Kidney (tissue), 14 donors: ENCODE data around the gene CORO1C. TPM values are rescaled to one million over a fixed set of nuclear protein-coding genes. Genes with fewer than 3 reads are reported as not detected.
"Not testable (repeated sequence)": the region's sequence is repeated elsewhere in the genome, so short reads cannot be mapped to it uniquely, and the experiment has no call there.

Experiments used
- DNase-seq, 5 donors: peaks; one replicate each; pipeline ENCODE4 v3.0.0-alpha.2; 2013 to 2020
- FAIRE-seq: peaks from 2 replicates; lab custom pipeline; 2012; peaks lifted over from hg19 to GRCh38; lab: Jason Lieb, UNC
- H3K27ac ChIP-seq, 2 donors: one replicate each; pipeline ENCODE4 v1.7.0; 2013; ENCODE audit warnings: low read depth in 2 of 2, low read length in 2 of 2, inconsistent platforms in 1 of 2
- H3K27me3 ChIP-seq: one replicate; pipeline ENCODE4 v1.7.1; 2013; ENCODE audit warnings: low read length, inconsistent platforms; ENCODE audit not compliant: control insufficient read depth, insufficient read depth
- H3K36me3 ChIP-seq, 3 donors: one replicate each; pipeline versions ENCODE4 v1.7.0 to v1.7.1; 2013; ENCODE audit warnings: low read length in 3 of 3, control low read depth in 1 of 3, inconsistent platforms in 1 of 3; ENCODE audit not compliant: insufficient read depth in 3 of 3, control insufficient read depth in 2 of 3
- H3K4me1 ChIP-seq, 3 donors: one replicate each; pipeline versions ENCODE4 v1.7.0 to v1.7.1; 2013; ENCODE audit warnings: low read length in 3 of 3, inconsistent platforms in 1 of 3, low read depth in 1 of 3; ENCODE audit not compliant: control insufficient read depth in 2 of 3, insufficient read depth in 2 of 3
- H3K4me3 ChIP-seq, 3 donors: one replicate each; pipeline versions ENCODE4 v1.7.0 to v1.8.1; 2013; ENCODE audit warnings: low read length in 3 of 3, control low read depth in 1 of 3, inconsistent platforms in 1 of 3
- H3K9ac ChIP-seq, 3 donors: one replicate each; pipeline versions ENCODE4 v1.7.0 to v1.7.1; 2013; ENCODE audit warnings: low read length in 3 of 3, control low read depth in 1 of 3, inconsistent platforms in 1 of 3
- H3K9me3 ChIP-seq, 3 donors: one replicate each; pipeline versions ENCODE4 v1.7.0 to v1.7.1; 2013; ENCODE audit warnings: low read length in 3 of 3, control low read depth in 1 of 3, inconsistent platforms in 1 of 3; ENCODE audit not compliant: control insufficient read depth in 2 of 3, insufficient read depth in 1 of 3
- CTCF ChIP-seq: IDR thresholded peaks from 3 replicates; pipeline ENCODE4 v1.5.1; 2012; ENCODE audit warnings: mild to moderate bottlenecking, moderate library complexity, borderline replicate concordance; ENCODE audit not compliant: insufficient read depth; ENCODE audit errors: extremely low read depth
- intact Hi-C: fragments of 100-400 bp; cut with DNase I; formaldehyde crosslinking; loops from one replicate; pipeline ENCODE4 v1.11.1; 2022
- polyA plus RNA-seq: library from polyadenylated mRNA; stranded (reverse); fragments of 350-450 nt; fragmentation: Illumina TruSeq; extraction: RNeasy Lipid Tissue Mini Kit (QIAGEN cat#74804); gene quantifications from one replicate; pipeline ENCODE4 v1.2.3, GENCODE V29; 2014; ENCODE audit warnings: low read depth, low replicate concordance; ENCODE audit not compliant: insufficient read depth
- total RNA-seq: library from RNA; stranded (reverse); fragmentation: NEBNext Ultra II Directional; extraction: Animal tissue kit (Norgen Biotek cat#: 25700); gene quantifications from one replicate; pipeline ENCODE4 v1.2.1, GENCODE V29; 2021
- donor health status: control.
- donor health status: control.
- donor health status: control.
- donor health status: control.
- donor health status: control.
- donor health status: DM: yes; HTN: yes; CAD: no.
- donor health status: Normal renal cell carcinoma (clear cell type).

CORO1C gene
- total and polyA plus RNA-seq, 2 donors from 2014 or later, result 16.6 to 104 TPM

GRCh38 chr12:108665608-108666202 is 65.6 kb downstream of the CORO1C start:
- no peak for TF ChIP-seq CTCF
- H3K9me3 ChIP-seq, result no peaks in the 10 kb centered on the region
- no peak overlapping the region for H3K27ac ChIP-seq
- no peaks in the 10 kb centered on the region for H3K27me3 ChIP-seq
- no peaks in the 10 kb centered on the region for H3K36me3 ChIP-seq
- H3K9ac ChIP-seq, result peak overlapping the region in 1 of 3 donors; percentile 28
- FAIRE-seq (no peak), DNase-seq (peak in 1 of 5 donors; percentile 4)
- peaks cover 0 to 18% (median 9%) of the 10 kb centered on the region in 3 donors for H3K4me1 ChIP-seq
- no peak overlapping the region for H3K4me3 ChIP-seq
- intact Hi-C loops, result loop anchor here (10.0 kb wide), 1 partner anchor 139 kb away; no protein-coding TSS in a partner anchor

DNA sequence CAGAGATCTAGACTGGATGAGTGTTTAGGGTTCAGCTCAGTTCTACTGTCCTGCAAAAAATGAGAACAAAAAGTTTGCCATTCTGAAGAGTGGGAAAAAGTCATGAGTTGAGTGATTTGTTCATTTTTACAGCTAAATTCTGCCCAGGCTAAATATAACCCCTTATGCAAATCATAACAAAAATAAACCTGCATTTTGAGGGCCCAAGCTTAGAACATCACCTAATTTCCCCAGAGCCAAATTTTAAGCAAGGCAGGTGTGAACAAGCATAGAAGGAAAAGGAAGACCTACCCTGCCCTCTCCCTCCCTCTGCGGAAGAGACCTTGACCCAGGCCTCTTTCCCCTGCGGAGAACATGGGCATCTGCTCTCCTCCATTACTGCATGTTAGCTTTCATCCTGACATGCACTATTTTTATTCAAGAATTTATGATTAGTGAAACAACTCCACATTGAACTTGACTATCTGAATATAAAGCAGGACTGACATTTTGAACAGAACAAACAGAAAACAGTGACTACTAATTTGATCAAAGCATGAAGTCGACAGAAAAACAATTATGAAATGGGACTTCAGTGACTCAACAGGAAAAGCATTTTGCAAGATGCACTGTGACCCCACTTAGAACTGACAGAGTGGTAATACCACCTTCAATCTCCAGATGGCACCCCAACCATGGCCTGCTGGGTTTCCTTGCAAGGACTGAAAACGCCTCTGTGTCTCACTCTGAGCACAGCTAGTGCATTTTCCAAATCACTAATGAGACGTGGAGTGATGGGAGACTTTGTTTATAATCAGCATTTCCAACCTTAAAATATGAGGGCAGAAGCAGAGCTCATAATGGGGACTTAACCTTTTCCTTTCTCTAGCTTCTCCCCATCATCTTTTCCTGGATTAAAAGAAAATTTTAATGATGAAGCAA is 66.7 kb downstream of the CORO1C start:
- Histone ChIP-seq H3K27ac (peak overlapping the region; percentile 26 to 80), H3K4me1 (peaks cover 0 to 18% (median 9%) of the 10 kb centered on the region in 3 donors), H3K36me3 (no peaks in the 10 kb centered on the region), H3K27me3 (no peaks in the 10 kb centered on the region), H3K9ac (peak overlapping the region in 1 of 3 donors; percentile 28), H3K4me3 (no peak overlapping the region), H3K9me3 (no peaks in the 10 kb centered on the region)
- intact Hi-C loops, result loop anchor here (10.0 kb wide), 1 partner anchor 140 kb away; no protein-coding TSS in a partner anchor
- FAIRE-seq (peak; percentile 90), DNase-seq (peak; percentile 80 to 94 (median 86))
- peak; percentile 94 for TF ChIP-seq CTCF

- Histone ChIP-seq H3K36me3 (peaks cover 0 to 4% (median under 1%) of the 10 kb centered on the region in 3 donors), H3K9me3 (no peaks in the 10 kb centered on the region), H3K4me3 (no peak overlapping the region), H3K4me1 (peaks cover 0 to 18% (median 9%) of the 10 kb centered on the region in 3 donors), H3K27me3 (no peaks in the 10 kb centered on the region), H3K9ac (peak overlapping the region in 1 of 3 donors; percentile 12), H3K27ac (peak overlapping the region in 1 of 2 donors; percentile 18)
- FAIRE-seq (no peak), DNase-seq (no peak)
- TF ChIP-seq CTCF, result no peak
- intact Hi-C loops, result loop anchor here (10.0 kb wide), 1 partner anchor 141 kb away; no protein-coding TSS in a partner anchor
Measured at GRCh38 chr12:108663324-108664015, 67.8 kb downstream of the CORO1C start.

DNA sequence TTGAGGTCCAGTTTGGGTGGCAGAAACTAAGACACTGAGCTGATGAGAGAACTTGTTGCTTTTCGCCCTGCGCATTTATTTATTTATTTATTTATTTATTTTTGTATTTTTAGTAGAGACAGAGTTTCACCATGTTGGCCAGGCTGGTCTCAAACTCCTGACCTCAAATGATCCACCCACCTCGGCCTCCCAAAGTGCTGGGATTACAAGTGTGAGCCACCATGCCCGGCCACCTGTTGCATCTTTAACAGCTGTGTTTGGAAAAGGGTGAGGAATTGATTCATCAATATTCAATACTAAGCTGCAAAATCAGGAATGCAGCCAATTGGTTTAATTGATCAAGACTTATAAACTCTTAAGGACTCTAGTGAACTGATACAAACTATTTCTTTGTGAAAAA is 73.2 kb downstream of the CORO1C start:
- FAIRE-seq, H3K9me3 ChIP-seq, H3K27ac ChIP-seq, H3K27me3 ChIP-seq, H3K4me1 ChIP-seq, H3K9ac ChIP-seq, intact Hi-C loops, DNase-seq, H3K4me3 ChIP-seq: not testable (repeated sequence)
- H3K36me3 ChIP-seq, result peaks cover 2 to 14% (median 12%) of the 10 kb centered on the region in 3 donors
